Measurements from ENCODE around the gene CCK. TPM values are rescaled to one million over a fixed set of nuclear protein-coding genes. Genes with fewer than 3 reads are reported as not detected.

Gene CCK
- total and polyA plus RNA-seq, 7 donors = 0.22 to 0.31 TPM; not detected in 5

- ATAC-seq (no peak), DNase-seq (no peak)
- Histone ChIP-seq H3K27ac (no peak overlapping the region), H3K4me3 (no peak overlapping the region), H3K9me3 (peaks cover 4% of the 10 kb centered on the region), H3K27me3 (ENCODE audit: insufficient read depth in 3 of 3, low read length in 2 of 3) (peaks cover 0 to 3% (median 0%) of the 10 kb centered on the region in 3 donors), H3K36me3 (ENCODE audit: insufficient read depth in 1 of 2, low read depth in 1 of 2) (no peaks in the 10 kb centered on the region), H3K4me1 (no peaks in the 10 kb centered on the region)
- intact Hi-C loops (cut with DNase I) = no loop called here
- 66 to 77% (median 72%) methylated on average over 6 of the region's 6 CpGs for WGBS, 3 donors
- no peak for TF ChIP-seq CTCF (IDR thresholded peaks at IDR 0.05)
These were observed 11.7 kb upstream of the CCK start for GRCh38 chr3:42277676-42278075.

GRCh38 chr3:42276141-42277132, 10.5 kb upstream of the CCK start:
- intact Hi-C loops (cut with DNase I) = no loop called here
- H3K4me1 ChIP-seq = no peaks in the 10 kb centered on the region
- ATAC-seq (no peak), DNase-seq (no peak)
- TF ChIP-seq CTCF (IDR thresholded peaks at IDR 0.05) = no peak
- H3K27ac ChIP-seq = no peak overlapping the region
- H3K27me3 ChIP-seq (ENCODE audit: insufficient read depth in 3 of 3, low read length in 2 of 3) = peaks cover 0 to 3% (median 0%) of the 10 kb centered on the region in 3 donors
- 64 to 67% (median 66%) methylated on average over 3 of the region's 3 CpGs for WGBS, 3 donors
- no peak overlapping the region for H3K4me3 ChIP-seq
- H3K36me3 ChIP-seq (ENCODE audit: insufficient read depth in 1 of 2, low read depth in 1 of 2) = no peaks in the 10 kb centered on the region
- H3K9me3 ChIP-seq = peaks cover 4% of the 10 kb centered on the region

GRCh38 chr3:42275217-42275616, 9.2 kb upstream of the CCK start:
- Histone ChIP-seq H3K4me3 (no peak overlapping the region), H3K9me3 (peaks cover 2% of the 10 kb centered on the region), H3K27me3 (ENCODE audit: insufficient read depth in 3 of 3, low read length in 2 of 3) (peaks cover 0 to 5% (median 3%) of the 10 kb centered on the region in 3 donors), H3K4me1 (no peaks in the 10 kb centered on the region), H3K36me3 (ENCODE audit: insufficient read depth in 1 of 2, low read depth in 1 of 2) (no peaks in the 10 kb centered on the region), H3K27ac (no peak overlapping the region)
- 31 to 44% (median 32%) methylated on average over 1 of the region's 1 CpG for WGBS, 3 donors
- no peak for TF ChIP-seq CTCF (IDR thresholded peaks at IDR 0.05)
- intact Hi-C loops (cut with DNase I) = no loop called here
- no peak for DNase-seq
- no peak for ATAC-seq

GRCh38 chr3:42274266-42274665, 8.3 kb upstream of the CCK start:
- H3K36me3 ChIP-seq (ENCODE audit: insufficient read depth in 1 of 2, low read depth in 1 of 2) = no peaks in the 10 kb centered on the region
- H3K4me3 ChIP-seq = no peak overlapping the region
- H3K9me3 ChIP-seq = no peaks in the 10 kb centered on the region
- no peak for TF ChIP-seq CTCF (IDR thresholded peaks at IDR 0.05)
- intact Hi-C loops (cut with DNase I) = no loop called here
- peaks cover 0 to 14% (median 0%) of the 10 kb centered on the region in 3 donors for H3K27me3 ChIP-seq (ENCODE audit: insufficient read depth in 3 of 3, low read length in 2 of 3)
- H3K27ac ChIP-seq = no peak overlapping the region
- ATAC-seq = no peak
- no peaks in the 10 kb centered on the region for H3K4me1 ChIP-seq
- no peak for DNase-seq
